Measurements from ENCODE around the gene KCNK6.

DNA sequence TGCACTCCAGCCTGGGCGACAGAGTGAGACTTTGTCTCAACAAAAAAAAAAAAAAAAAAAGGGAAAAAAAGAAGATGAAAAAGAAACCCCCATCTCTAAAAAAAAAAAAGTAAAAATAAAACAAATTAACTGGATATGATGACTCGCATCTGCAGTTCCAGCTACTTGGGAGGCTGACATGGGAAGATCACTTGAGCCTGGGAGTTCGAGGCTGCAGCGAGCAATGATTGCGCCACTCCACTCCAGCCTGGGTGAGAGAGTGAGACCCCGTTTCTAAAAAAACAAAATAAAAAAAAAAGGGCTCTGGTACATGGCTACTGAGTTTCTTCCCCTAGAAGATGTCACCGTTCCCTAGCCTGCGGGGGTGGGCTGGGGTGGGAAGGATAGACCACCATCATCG lies 13.6 kb downstream of the KCNK6 start:
- TF ChIP-seq, protein P1, sequence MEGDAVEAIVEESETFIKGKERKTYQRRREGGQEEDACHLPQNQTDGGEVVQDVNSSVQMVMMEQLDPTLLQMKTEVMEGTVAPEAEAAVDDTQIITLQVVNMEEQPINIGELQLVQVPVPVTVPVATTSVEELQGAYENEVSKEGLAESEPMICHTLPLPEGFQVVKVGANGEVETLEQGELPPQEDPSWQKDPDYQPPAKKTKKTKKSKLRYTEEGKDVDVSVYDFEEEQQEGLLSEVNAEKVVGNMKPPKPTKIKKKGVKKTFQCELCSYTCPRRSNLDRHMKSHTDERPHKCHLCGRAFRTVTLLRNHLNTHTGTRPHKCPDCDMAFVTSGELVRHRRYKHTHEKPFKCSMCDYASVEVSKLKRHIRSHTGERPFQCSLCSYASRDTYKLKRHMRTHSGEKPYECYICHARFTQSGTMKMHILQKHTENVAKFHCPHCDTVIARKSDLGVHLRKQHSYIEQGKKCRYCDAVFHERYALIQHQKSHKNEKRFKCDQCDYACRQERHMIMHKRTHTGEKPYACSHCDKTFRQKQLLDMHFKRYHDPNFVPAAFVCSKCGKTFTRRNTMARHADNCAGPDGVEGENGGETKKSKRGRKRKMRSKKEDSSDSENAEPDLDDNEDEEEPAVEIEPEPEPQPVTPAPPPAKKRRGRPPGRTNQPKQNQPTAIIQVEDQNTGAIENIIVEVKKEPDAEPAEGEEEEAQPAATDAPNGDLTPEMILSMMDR (IDR thresholded peaks at IDR 0.05 in 2 of 3, conservative IDR thresholded peaks at IDR 0.05 in 1 of 3; ENCODE audit: control insufficient read depth in 2 of 3, extremely low read depth in 1 of 3, insufficient read depth in 1 of 3, low read depth in 3 of 3, low read length in 3 of 3), result no peak
- TF ChIP-seq ZSCAN29 (IDR thresholded peaks at IDR 0.05), result no peak
- no peak for TF ChIP-seq EP300 (IDR thresholded peaks at IDR 0.05; ENCODE audit: borderline replicate concordance in 1 of 2, control insufficient read depth in 1 of 2, low read depth in 2 of 2, low read length in 2 of 2)
- TF ChIP-seq SP1 (IDR thresholded peaks at IDR 0.05; ENCODE audit: low read depth, low read length), result no peak
- TF ChIP-seq RB1 (IDR thresholded peaks at IDR 0.05; ENCODE audit: borderline replicate concordance), result no peak
